GM12878 (cell line): ENCODE measurements around the gene TBCK. TPM values are rescaled to one million over a fixed set of nuclear protein-coding genes. Genes with fewer than 3 reads are reported as not detected.

ENCODE experiments used
- ATAC-seq: fragments of 200-7000 bp; cut with Tn5 transposase; 3 replicates; pipeline ENCODE4 v1.9.1; 2020; ENCODE audit warnings: mild to moderate bottlenecking, moderate library complexity
- BruUV-seq: library from RNA; stranded (reverse); fragments of 400-500 nt; replicated peaks from 2 replicates; lab custom pipeline; 2021; lab: Mats Ljungman, UMichigan
- CTCF ChIA-PET: fragments of 300-600 bp; sonication (Branson Sonifier 250); formaldehyde crosslinking; extraction: SDS; loops from one replicate; lab custom pipeline; 2021; ENCODE audit warnings: inconsistent platforms; lab: Yijun Ruan, JAX
- POLR2A ChIA-PET: fragments of 350-600 bp; formaldehyde crosslinking; extraction: SDS; loops from one replicate; lab custom pipeline; 2021; ENCODE audit warnings: inconsistent platforms; lab: Charles Lee
- RAD21 ChIA-PET: fragments of 300-600 bp; sonication (Branson Sonifier 250); formaldehyde crosslinking; loops from one replicate; lab custom pipeline; 2023; ENCODE audit warnings: antibody characterized with exemption; ENCODE audit not compliant: unreplicated experiment; lab: Charles Lee
- SMC1A ChIA-PET: fragments of 300-600 bp; sonication (Branson Sonifier 250); formaldehyde crosslinking; loops from one replicate; lab custom pipeline; 2023; ENCODE audit not compliant: unreplicated experiment, uncharacterized antibody; lab: Charles Lee
- DNase-seq: peaks from one replicate; pipeline ENCODE4 v3.0.0-alpha.2; 2011; ENCODE audit warnings: low read depth, low spot score
- FAIRE-seq: peaks from 3 replicates; lab custom pipeline; 2011; peaks lifted over from hg19 to GRCh38; lab: Jason Lieb, UNC
- H2AFZ ChIP-seq: 2 replicates; pipeline ENCODE4 v1.6.0; 2011; ENCODE audit warnings: low read depth, low read length, control low read depth; ENCODE audit not compliant: control insufficient read depth
- H3K27ac ChIP-seq: 2 replicates; pipeline ENCODE4 v1.5.1; 2011; ENCODE audit warnings: control low read depth; ENCODE audit not compliant: control insufficient read depth, insufficient read depth
- H3K27me3 ChIP-seq, 2 experiments: replicated peaks in 1 of 2; 2 replicates each; pipeline versions ENCODE4 v1.6.0 to v1.6.1; 2011; ENCODE audit warnings: low read length in 1 of 2; ENCODE audit not compliant: control insufficient read depth in 2 of 2, insufficient read depth in 2 of 2
- H3K36me3 ChIP-seq, 2 experiments: 2 replicates each; pipeline ENCODE4 v1.5.1; 2011; ENCODE audit warnings: low read length in 1 of 2; ENCODE audit not compliant: control insufficient read depth in 2 of 2, insufficient read depth in 2 of 2
- H3K4me1 ChIP-seq: 2 replicates; pipeline ENCODE4 v1.6.1; 2011; ENCODE audit warnings: mild to moderate bottlenecking, low read length, moderate library complexity, mixed read lengths; ENCODE audit not compliant: control insufficient read depth, insufficient read depth
- H3K4me2 ChIP-seq: 2 replicates; pipeline ENCODE4 v1.6.0; 2011; ENCODE audit warnings: control low read depth; ENCODE audit not compliant: control insufficient read depth, insufficient read depth
- H3K4me3 ChIP-seq: fragments of 200-600 bp; sonication (generic); 2 replicates; pipeline ENCODE4 v1.5.1; 2016
- H3K79me2 ChIP-seq: 2 replicates; pipeline ENCODE4 v1.6.0; 2011; ENCODE audit warnings: low read length; ENCODE audit not compliant: control insufficient read depth, insufficient read depth
- H3K9ac ChIP-seq: 2 replicates; pipeline ENCODE4 v1.8.0; 2011; ENCODE audit warnings: low read length, control low read depth, mixed read lengths; ENCODE audit not compliant: control insufficient read depth, insufficient read depth
- H3K9me3 ChIP-seq: replicated peaks from 3 replicates; pipeline ENCODE4 v1.5.1; 2011; ENCODE audit warnings: mild to moderate bottlenecking, low read length; ENCODE audit not compliant: control insufficient read depth, insufficient read depth
- H4K20me1 ChIP-seq: 2 replicates; pipeline ENCODE4 v1.6.0; 2011; ENCODE audit not compliant: control insufficient read depth, insufficient read depth
- BCL11A ChIP-seq: IDR thresholded peaks from 2 replicates; pipeline ENCODE4 v1.6.1; 2011; ENCODE audit warnings: low read depth, low read length
- IRF4 ChIP-seq: IDR thresholded peaks from 2 replicates; pipeline ENCODE4 v1.6.1; 2011; ENCODE audit warnings: low read depth, low read length
- MLLT1 ChIP-seq: fragments of 450-650 bp; IDR thresholded peaks from 2 replicates; pipeline ENCODE4 v1.6.1; 2016; ENCODE audit warnings: mild to moderate bottlenecking
- MYC ChIP-seq: IDR thresholded peaks from 2 replicates; pipeline ENCODE4 v1.6.1; 2011; ENCODE audit warnings: mild to moderate bottlenecking, low read length, moderate library complexity, inconsistent platforms; ENCODE audit not compliant: insufficient read depth, insufficient replicate concordance, insufficient read length, severe bottlenecking
- NR2F1 ChIP-seq: fragments of 450-650 bp; conservative IDR thresholded peaks from 2 replicates; pipeline ENCODE4 v1.6.1; 2017; ENCODE audit warnings: mild to moderate bottlenecking
- PRDM15 ChIP-seq: fragments of 450-650 bp; formaldehyde crosslinking; IDR thresholded peaks from 2 replicates; pipeline ENCODE4 v1.4.0; 2020; ENCODE audit warnings: mild to moderate bottlenecking, moderate library complexity
- ZSCAN29 ChIP-seq: fragments of 450-650 bp; IDR thresholded peaks from 2 replicates; pipeline ENCODE4 v1.6.1; 2017; ENCODE audit warnings: mild to moderate bottlenecking, moderate library complexity
- WGBS: methylation state at CpG from one replicate; pipeline ENCODE4 v1.1.6; 2016; ENCODE audit warnings: low lambda C conversion rate; ENCODE audit not compliant: insufficient replicate concordance, insufficient coverage; ENCODE audit errors: missing lambda C conversion rate; 5-methylcytosine and 5-hydroxymethylcytosine counted together
- in situ Hi-C: fragments of 300-500 bp; cut with MboI; formaldehyde crosslinking; loops from 9 replicates; pipeline ENCODE4 v1.14.3; 2018; ENCODE audit warnings: mixed read lengths
- intact Hi-C: fragments of 100-400 bp; cut with micrococcal nuclease; formaldehyde crosslinking; loops from one replicate; pipeline ENCODE4 v1.14.2; 2022; ENCODE audit not compliant: unreplicated experiment
- polyA plus RNA-seq, 11 experiments: library from polyadenylated mRNA; depleted of rRNA in 4 of 11; unstranded in 6 of 11; stranded (reverse) in 5 of 11; fragments of >200 nt; fragmentation: Nextera tagmentation in 4 of 11; fragmentation: Illumina TruSeq in 1 of 11; extraction: Ambion mirVana in 4 of 11; extraction: Trizol in 1 of 11; gene quantifications; 1 replicate in 1 of 11; 2 replicates in 10 of 11; pipeline versions ENCODE4 v1.2.1 to v1.2.3, GENCODE V29; 2011 to 2016; ENCODE audit warnings: inconsistent platforms in 2 of 11, missing spikeins in 2 of 11, low read depth in 1 of 11
- total RNA-seq, 4 experiments: library from RNA; depleted of rRNA in 3 of 4; stranded (reverse); fragments of >200 nt in 3 of 4; fragmentation: Illumina TruSeq in 1 of 4; extraction: Trizol in 1 of 4; gene quantifications; 2 replicates each; pipeline versions ENCODE4 v1.2.1 to v1.2.3, GENCODE V29; 2013 to 2021
- TF ChIP-seq, protein P1 (sequence below): fragments of 450-650 bp; formaldehyde crosslinking; IDR thresholded peaks from 2 replicates; pipeline ENCODE4 v1.5.0; 2022; ENCODE audit warnings: mild to moderate bottlenecking, missing genetic modification characterization

Gene TBCK
- total and polyA plus RNA-seq, 10 of the 15 experiments (the other 5 are each of a cell fraction or from before 2014, with no cell fraction given): 4.1 to 30.3 (median 20.2) TPM

DNA sequence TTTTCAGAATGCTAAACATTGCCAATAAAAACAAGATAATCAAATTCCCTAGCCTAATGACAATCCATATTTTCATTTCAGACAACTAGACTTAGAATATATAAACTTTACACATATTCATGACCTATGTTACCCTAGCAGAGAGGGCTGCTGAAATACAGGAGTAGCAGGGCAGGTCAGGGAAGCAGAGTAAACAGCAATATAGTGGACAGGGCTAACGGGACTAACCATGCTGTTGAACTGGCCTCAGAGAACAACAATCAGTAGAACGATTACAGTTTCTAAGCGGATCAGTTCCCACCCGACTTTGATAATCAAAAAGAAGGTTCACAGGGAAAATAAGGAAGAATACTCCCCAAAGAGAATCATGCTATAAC is 14.0 kb downstream of the TBCK start (continued):
- no peak for TF ChIP-seq MLLT1

DNA sequence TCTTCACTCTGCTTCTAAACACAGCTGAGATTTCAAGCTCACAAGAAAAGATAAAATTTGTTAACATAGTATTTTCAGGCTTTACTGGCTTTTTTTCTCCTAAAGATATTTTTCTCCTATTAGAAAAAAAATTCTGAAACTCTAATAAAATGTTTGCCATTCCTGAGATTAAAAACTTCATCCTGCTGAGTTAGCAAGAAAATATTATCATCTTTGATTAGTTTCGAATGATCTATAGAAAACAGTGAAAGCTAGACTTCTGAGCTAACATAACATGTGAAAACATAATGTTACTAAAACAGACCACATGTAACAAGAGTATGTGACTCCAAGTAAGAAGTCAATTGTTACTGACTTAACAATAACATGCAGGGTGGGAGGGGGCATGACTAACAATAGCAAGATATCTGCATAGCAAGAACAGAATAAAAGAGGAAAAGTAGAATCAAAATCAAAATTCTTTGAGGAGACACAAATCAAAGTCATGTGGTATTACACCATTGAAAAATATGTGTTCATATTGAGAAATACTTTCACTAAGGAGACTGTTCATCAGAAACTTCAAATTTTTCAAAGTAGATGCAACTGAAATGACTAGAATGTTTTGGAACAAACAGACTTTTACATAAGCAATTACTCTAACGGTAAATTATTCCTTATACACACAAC is 14.5 kb downstream of the TBCK start:
- TF ChIP-seq MYC (no peak), PRDM15 (CRISPR knock-in tag) (no peak), ZSCAN29 (no peak), IRF4 (no peak), BCL11A (no peak), NR2F1 (no peak)
- TF ChIP-seq, protein P1, sequence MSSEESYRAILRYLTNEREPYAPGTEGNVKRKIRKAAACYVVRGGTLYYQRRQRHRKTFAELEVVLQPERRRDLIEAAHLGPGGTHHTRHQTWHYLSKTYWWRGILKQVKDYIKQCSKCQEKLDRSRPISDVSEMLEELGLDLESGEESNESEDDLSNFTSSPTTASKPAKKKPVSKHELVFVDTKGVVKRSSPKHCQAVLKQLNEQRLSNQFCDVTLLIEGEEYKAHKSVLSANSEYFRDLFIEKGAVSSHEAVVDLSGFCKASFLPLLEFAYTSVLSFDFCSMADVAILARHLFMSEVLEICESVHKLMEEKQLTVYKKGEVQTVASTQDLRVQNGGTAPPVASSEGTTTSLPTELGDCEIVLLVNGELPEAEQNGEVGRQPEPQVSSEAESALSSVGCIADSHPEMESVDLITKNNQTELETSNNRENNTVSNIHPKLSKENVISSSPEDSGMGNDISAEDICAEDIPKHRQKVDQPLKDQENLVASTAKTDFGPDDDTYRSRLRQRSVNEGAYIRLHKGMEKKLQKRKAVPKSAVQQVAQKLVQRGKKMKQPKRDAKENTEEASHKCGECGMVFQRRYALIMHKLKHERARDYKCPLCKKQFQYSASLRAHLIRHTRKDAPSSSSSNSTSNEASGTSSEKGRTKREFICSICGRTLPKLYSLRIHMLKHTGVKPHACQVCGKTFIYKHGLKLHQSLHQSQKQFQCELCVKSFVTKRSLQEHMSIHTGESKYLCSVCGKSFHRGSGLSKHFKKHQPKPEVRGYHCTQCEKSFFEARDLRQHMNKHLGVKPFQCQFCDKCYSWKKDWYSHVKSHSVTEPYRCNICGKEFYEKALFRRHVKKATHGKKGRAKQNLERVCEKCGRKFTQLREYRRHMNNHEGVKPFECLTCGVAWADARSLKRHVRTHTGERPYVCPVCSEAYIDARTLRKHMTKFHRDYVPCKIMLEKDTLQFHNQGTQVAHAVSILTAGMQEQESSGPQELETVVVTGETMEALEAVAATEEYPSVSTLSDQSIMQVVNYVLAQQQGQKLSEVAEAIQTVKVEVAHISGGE (CRISPR knock-in tag): no peak
- BruUV-seq: no TSS peak
- SMC1A ChIA-PET: interaction anchor here (0.7 to 1.3 kb wide), 3 partner anchors 11 to 34 kb away, joined by 3 to 5 read pairs (median 3); no protein-coding TSS in a partner anchor
- ATAC-seq (no peak), FAIRE-seq (no peak), DNase-seq (no peak)
- Histone ChIP-seq H2AFZ (no peak overlapping the region), H3K27ac (no peak overlapping the region), H4K20me1 (no peaks in the 10 kb centered on the region), H3K36me3 (peaks cover 0 to 4% of the 10 kb centered on the region in 2 experiments; a peak in 1 of 4 replicates), H3K4me1 (no peaks in the 10 kb centered on the region), H3K9ac (no peak overlapping the region), H3K27me3 (no peaks in the 10 kb centered on the region), H3K4me3 (no peak overlapping the region), H3K4me2 (no peak overlapping the region), H3K9me3 (no peaks in the 10 kb centered on the region), H3K79me2 (no peaks in the 10 kb centered on the region)
- intact Hi-C loops: no loop called here
- CTCF ChIA-PET: interaction anchor here (1.4 kb wide), 1 partner anchor 14 kb away, joined by 6 read pairs; the partner anchor contains the start of genes AIMP1 and TBCK
- in situ Hi-C loops: no loop called here
- POLR2A ChIA-PET: no interaction called here
- whole genome bisulfite sequencing: 96% methylated on average over 2 of the region's 2 CpGs
- RAD21 ChIA-PET: no interaction called here
